ENCODE measurements around the gene GGT5. TPM values are rescaled to one million over a fixed set of nuclear protein-coding genes. Genes with fewer than 3 reads are reported as not detected.
"Not testable (repeated sequence)": the region's sequence is repeated elsewhere in the genome, so short reads cannot be mapped to it uniquely, and the experiment has no call there.

GGT5 gene
- polyA plus RNA-seq, 4 donors, result 0.67 to 31.2 (median 10.0) TPM

- Histone ChIP-seq H3K36me3 (ENCODE audit: control insufficient read depth in 3 of 3, insufficient read depth in 2 of 3, low read depth in 1 of 3, low read length in 3 of 3) (no peaks in the 10 kb centered on the region), H3K4me1 (ENCODE audit: control insufficient read depth in 3 of 3, insufficient read depth in 2 of 3, low read depth in 1 of 3, low read length in 2 of 3) (peaks cover 0 to 3% (median 0%) of the 10 kb centered on the region in 3 donors), H3K27me3 (ENCODE audit: control insufficient read depth in 3 of 3, insufficient read depth in 3 of 3, low read length in 3 of 3) (no peaks in the 10 kb centered on the region), H3K9me3 (ENCODE audit: control insufficient read depth in 2 of 2, insufficient read depth in 1 of 2, low read depth in 1 of 2, low read length in 1 of 2) (peaks cover 0 to 3% of the 10 kb centered on the region in 2 donors), H3K4me3 (ENCODE audit: low read depth in 1 of 3, low read length in 3 of 3) (no peak overlapping the region), H3K27ac (ENCODE audit: low read depth in 1 of 3, low read length in 2 of 3) (no peak overlapping the region)
- DNase-seq, result no peak
- WGBS, 3 donors, result 72 to 81% (median 79%) methylated on average over 3 of the region's 3 CpGs
- no peak for FAIRE-seq
Observed at GRCh38 chr22:24209016-24209415, 35.9 kb downstream of the GGT5 start.

DNA sequence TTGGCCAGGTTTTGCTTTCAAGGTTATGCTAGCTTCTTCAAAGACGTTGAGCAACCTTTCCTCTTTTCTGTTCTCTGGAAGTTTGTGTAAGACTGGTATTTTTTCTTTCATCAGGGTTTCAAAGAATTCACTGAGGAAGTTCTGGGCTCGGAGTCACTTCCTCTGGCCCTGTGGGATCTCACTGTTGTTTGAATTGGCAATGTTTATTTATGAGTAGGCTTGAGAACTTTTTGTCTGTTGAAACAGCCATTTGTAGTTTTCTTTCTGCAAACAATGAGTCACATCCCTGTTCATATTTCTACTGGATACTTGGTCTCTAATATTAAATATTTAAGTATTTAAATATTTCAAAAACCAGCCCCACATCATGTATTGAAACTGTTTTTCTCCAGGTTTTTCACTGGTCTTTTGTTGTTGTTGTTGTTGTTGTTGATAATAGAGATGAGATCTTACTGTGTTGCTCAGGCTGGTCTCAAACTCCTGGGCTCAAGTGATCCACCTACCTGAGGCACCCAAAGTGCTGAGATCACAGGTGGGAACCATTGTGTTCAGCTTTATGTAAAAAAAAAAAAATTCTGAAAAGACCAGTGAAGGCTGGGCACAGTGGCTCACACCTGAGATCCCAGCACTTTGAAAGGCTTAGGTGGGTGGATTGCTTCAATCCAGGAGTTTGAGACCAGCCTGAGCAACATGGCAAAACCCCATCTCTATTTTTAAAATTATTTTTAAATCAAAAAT is 36.7 kb downstream of the GGT5 start:
- WGBS, 3 donors, result 11 to 32% (median 26%) methylated on average over 2 of the region's 2 CpGs
- DNase-seq, result peak in 1 of 2 donors; percentile 27
- Histone ChIP-seq H3K27ac (ENCODE audit: low read depth in 1 of 3, low read length in 2 of 3) (peak overlapping the region in 1 of 3 donors; percentile 90), H3K27me3 (ENCODE audit: control insufficient read depth in 3 of 3, insufficient read depth in 3 of 3, low read length in 3 of 3) (no peaks in the 10 kb centered on the region), H3K36me3 (ENCODE audit: control insufficient read depth in 3 of 3, insufficient read depth in 2 of 3, low read depth in 1 of 3, low read length in 3 of 3) (no peaks in the 10 kb centered on the region), H3K4me3 (ENCODE audit: low read depth in 1 of 3, low read length in 3 of 3) (no peak overlapping the region), H3K9me3 (ENCODE audit: control insufficient read depth in 2 of 2, insufficient read depth in 1 of 2, low read depth in 1 of 2, low read length in 1 of 2) (peaks cover 0 to 3% of the 10 kb centered on the region in 2 donors), H3K4me1 (ENCODE audit: control insufficient read depth in 3 of 3, insufficient read depth in 2 of 3, low read depth in 1 of 3, low read length in 2 of 3) (peaks cover 0 to 3% (median 0%) of the 10 kb centered on the region in 3 donors)
- FAIRE-seq, result no peak

DNA sequence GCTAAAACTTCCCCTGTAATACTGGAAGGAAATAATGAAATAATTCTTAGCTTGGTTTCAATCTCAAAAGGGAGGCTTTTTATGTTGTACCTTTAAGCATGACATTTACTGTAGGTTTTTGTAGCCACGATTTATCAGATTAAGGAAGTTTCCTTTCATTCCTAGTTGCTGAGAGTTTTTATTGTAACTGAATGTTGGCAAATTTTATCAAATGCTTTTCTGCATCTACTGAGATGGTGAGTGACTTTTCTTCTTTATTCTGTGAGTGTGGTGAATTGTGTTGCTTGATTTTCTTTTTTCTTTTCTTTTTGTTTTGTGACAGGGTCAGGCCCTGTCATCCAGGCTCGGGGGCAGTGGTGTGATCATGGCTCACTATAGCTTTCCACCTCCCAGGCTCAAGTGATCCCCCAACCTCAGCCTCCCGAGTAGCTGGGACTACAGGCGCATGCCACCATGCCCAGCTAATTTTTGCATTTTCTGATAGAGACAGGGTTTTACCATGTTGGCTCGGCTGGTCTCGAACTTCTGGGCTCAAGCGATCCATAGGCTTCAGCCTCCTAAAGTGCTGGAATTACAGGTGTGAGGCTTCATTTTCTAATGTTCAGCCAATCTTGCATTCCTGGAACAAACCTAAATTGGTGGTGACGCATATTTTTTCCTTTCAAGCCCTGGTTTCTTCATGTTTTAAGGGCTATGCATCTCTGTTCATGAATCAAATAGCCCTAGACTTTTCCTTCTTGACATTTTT is 37.4 kb downstream of the GGT5 start:
- DNase-seq, result no peak
- Histone ChIP-seq H3K9me3 (ENCODE audit: control insufficient read depth in 2 of 2, insufficient read depth in 1 of 2, low read depth in 1 of 2, low read length in 1 of 2) (peaks cover 0 to 3% of the 10 kb centered on the region in 2 donors), H3K4me3 (ENCODE audit: low read depth in 1 of 3, low read length in 3 of 3) (no peak overlapping the region), H3K27me3 (ENCODE audit: control insufficient read depth in 3 of 3, insufficient read depth in 3 of 3, low read length in 3 of 3) (no peaks in the 10 kb centered on the region), H3K27ac (ENCODE audit: low read depth in 1 of 3, low read length in 2 of 3) (peak overlapping the region in 2 of 3 donors; percentile 24 to 87), H3K4me1 (ENCODE audit: control insufficient read depth in 3 of 3, insufficient read depth in 2 of 3, low read depth in 1 of 3, low read length in 2 of 3) (peaks cover 0 to 3% (median 0%) of the 10 kb centered on the region in 3 donors), H3K36me3 (ENCODE audit: control insufficient read depth in 3 of 3, insufficient read depth in 2 of 3, low read depth in 1 of 3, low read length in 3 of 3) (no peaks in the 10 kb centered on the region)
- 70 to 81% (median 78%) methylated on average over 8 of the region's 8 CpGs for WGBS, 3 donors
- no peak for FAIRE-seq

GRCh38 chr22:24206460-24207263 is 38.2 kb downstream of the GGT5 start:
- WGBS, 3 donors, result 86 to 93% (median 88%) methylated on average over 14 to 15 of the region's 15 CpGs
- FAIRE-seq; H3K27me3 ChIP-seq (ENCODE audit: control insufficient read depth in 3 of 3, insufficient read depth in 3 of 3, low read length in 3 of 3); H3K9me3 ChIP-seq (ENCODE audit: control insufficient read depth in 2 of 2, insufficient read depth in 1 of 2, low read depth in 1 of 2, low read length in 1 of 2); H3K36me3 ChIP-seq (ENCODE audit: control insufficient read depth in 3 of 3, insufficient read depth in 2 of 3, low read depth in 1 of 3, low read length in 3 of 3); DNase-seq; H3K4me1 ChIP-seq (ENCODE audit: control insufficient read depth in 3 of 3, insufficient read depth in 2 of 3, low read depth in 1 of 3, low read length in 2 of 3); H3K4me3 ChIP-seq (ENCODE audit: low read depth in 1 of 3, low read length in 3 of 3): not testable (repeated sequence)
- H3K27ac ChIP-seq (ENCODE audit: low read depth in 1 of 3, low read length in 2 of 3), result peak overlapping the region in 1 of 3 donors; percentile 31

DNA sequence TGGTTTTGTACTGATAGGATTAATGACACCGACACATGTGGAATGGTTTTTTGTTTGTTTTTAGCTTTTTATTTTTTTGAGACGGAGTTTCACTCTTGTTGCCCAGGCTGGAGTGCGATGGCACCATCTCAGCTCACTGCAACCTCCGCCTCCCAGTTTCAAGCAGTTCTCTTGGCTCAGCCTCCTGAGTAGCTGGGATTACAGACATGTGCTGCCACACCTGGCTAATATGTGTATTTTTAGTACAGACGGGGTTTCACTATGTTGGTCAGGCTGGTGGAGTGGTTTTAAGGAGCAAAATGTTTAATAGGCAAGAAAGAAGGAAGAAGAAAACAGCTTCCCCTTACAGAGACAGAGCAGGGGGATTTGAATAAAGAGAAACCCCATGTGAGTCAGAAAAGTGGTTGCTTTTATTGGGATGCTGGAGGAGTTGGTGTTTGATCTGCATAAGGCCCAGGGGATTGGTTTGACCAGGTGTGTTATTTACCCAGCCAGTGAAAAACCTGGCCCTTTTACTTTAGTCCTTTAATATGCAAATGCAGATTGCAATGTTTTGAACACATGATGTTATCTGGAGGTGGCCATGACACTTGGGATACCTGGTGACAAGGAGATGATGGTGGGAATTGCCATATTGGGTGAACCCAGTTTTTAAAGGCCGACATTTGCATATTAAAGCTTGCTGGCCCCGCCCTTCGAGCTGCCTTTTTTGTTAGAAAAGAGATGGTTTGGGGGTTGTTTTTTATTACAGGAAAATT is 39.3 kb downstream of the GGT5 start:
- H3K4me1 ChIP-seq (ENCODE audit: control insufficient read depth in 3 of 3, insufficient read depth in 2 of 3, low read depth in 1 of 3, low read length in 2 of 3), result peaks cover 0 to 3% (median 0%) of the 10 kb centered on the region in 3 donors
- H3K4me3 ChIP-seq (ENCODE audit: low read depth in 1 of 3, low read length in 3 of 3), result no peak overlapping the region
- no peak for FAIRE-seq
- peaks cover 0 to 3% of the 10 kb centered on the region in 2 donors for H3K9me3 ChIP-seq (ENCODE audit: control insufficient read depth in 2 of 2, insufficient read depth in 1 of 2, low read depth in 1 of 2, low read length in 1 of 2)
- H3K27ac ChIP-seq (ENCODE audit: low read depth in 1 of 3, low read length in 2 of 3), result no peak overlapping the region
- H3K36me3 ChIP-seq (ENCODE audit: control insufficient read depth in 3 of 3, insufficient read depth in 2 of 3, low read depth in 1 of 3, low read length in 3 of 3), result no peaks in the 10 kb centered on the region
- DNase-seq, result no peak
- WGBS, 3 donors, result 87 to 90% (median 88%) methylated on average over 8 of the region's 8 CpGs
- no peaks in the 10 kb centered on the region for H3K27me3 ChIP-seq (ENCODE audit: control insufficient read depth in 3 of 3, insufficient read depth in 3 of 3, low read length in 3 of 3)

DNA sequence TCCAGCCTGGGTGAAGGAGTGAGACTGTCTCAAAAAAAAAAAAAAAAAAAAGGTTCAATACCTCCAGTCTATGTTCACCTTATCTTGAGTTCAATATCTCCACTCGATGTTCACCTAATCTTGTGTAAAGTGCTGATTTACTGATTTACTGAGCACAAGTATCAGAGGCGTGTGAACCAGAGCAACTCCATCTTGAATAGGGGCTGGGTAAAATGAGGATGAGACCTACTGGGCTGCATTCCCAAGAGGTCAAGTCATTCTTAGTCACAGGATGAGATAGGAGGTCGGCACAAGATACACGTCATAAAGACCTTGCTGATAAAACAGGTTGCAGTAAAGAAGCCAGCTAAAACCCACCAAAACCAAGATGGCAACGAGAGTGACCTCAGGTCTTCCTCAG is 41.0 kb downstream of the GGT5 start:
- not testable (repeated sequence) for H3K27ac ChIP-seq (ENCODE audit: low read depth in 1 of 3, low read length in 2 of 3); H3K9me3 ChIP-seq (ENCODE audit: control insufficient read depth in 2 of 2, insufficient read depth in 1 of 2, low read depth in 1 of 2, low read length in 1 of 2); H3K4me3 ChIP-seq (ENCODE audit: low read depth in 1 of 3, low read length in 3 of 3); DNase-seq; FAIRE-seq; H3K36me3 ChIP-seq (ENCODE audit: control insufficient read depth in 3 of 3, insufficient read depth in 2 of 3, low read depth in 1 of 3, low read length in 3 of 3); H3K4me1 ChIP-seq (ENCODE audit: control insufficient read depth in 3 of 3, insufficient read depth in 2 of 3, low read depth in 1 of 3, low read length in 2 of 3); H3K27me3 ChIP-seq (ENCODE audit: control insufficient read depth in 3 of 3, insufficient read depth in 3 of 3, low read length in 3 of 3)
- WGBS, 3 donors, result 48 to 72% (median 60%) methylated on average over 5 of the region's 5 CpGs

- no peak for DNase-seq
- Histone ChIP-seq H3K27ac (ENCODE audit: low read depth in 1 of 3, low read length in 2 of 3) (no peak overlapping the region), H3K27me3 (ENCODE audit: control insufficient read depth in 3 of 3, insufficient read depth in 3 of 3, low read length in 3 of 3) (no peaks in the 10 kb centered on the region), H3K4me1 (ENCODE audit: control insufficient read depth in 3 of 3, insufficient read depth in 2 of 3, low read depth in 1 of 3, low read length in 2 of 3) (no peaks in the 10 kb centered on the region), H3K4me3 (ENCODE audit: low read depth in 1 of 3, low read length in 3 of 3) (no peak overlapping the region), H3K9me3 (ENCODE audit: control insufficient read depth in 2 of 2, insufficient read depth in 1 of 2, low read depth in 1 of 2, low read length in 1 of 2) (peaks cover 0 to 3% of the 10 kb centered on the region in 2 donors), H3K36me3 (ENCODE audit: control insufficient read depth in 3 of 3, insufficient read depth in 2 of 3, low read depth in 1 of 3, low read length in 3 of 3) (no peaks in the 10 kb centered on the region)
- no peak for FAIRE-seq
- WGBS, 3 donors, result 90 to 92% (median 91%) methylated on average over 26 of the region's 26 CpGs
Observed at GRCh38 chr22:24201681-24202614, 42.9 kb downstream of the GGT5 start.

All from small intestine (tissue), 7 donors.